ENCODE data around the gene MEG3. TPM values are rescaled to one million over a fixed set of nuclear protein-coding genes. Genes with fewer than 3 reads are reported as not detected.

The MEG3 gene
- total and polyA plus RNA-seq, 2 experiments from 2014 or later, result not detected

DNA sequence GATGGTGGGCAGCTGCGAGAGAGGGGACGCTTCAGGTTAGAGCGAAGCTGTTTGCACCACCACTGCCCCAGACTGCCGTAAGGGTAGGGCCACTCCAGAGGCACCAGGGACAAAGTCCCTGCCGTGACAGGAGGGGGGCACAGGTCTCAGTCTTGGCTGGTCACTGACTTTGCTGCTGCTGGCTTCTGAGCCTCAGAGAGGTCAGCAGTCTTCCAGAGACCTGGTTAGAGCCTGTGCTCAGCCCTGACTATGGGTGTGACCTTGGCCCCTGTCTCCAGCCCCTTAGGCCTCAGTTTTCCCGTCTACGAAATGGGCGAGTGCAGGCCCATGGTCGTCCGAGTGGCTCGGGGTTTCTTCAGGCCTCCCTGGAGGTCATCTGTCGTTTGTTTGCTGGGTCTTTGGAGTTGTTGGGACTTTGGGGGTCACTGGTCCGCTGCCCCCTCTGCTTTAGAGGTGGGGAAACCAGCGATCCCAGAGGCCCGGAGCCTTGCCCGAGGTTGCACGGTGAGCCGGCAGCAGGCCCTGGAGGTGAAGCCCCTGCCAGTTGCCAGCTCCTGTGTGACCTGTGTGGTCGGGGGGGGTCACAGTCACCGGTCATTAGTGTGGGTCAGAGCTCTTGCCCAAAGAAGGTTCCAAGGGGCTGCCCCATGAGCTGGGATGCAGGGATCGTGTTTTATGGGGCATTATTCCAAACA, 15.3 kb downstream of the MEG3 start:
- Mint-ChIP-seq H3K9me3 (no peaks in the 10 kb centered on the region), H3K27me3 (ENCODE audit: insufficient read depth, low read depth, poor library complexity) (peaks cover 18% of the 10 kb centered on the region), H3K36me3 (ENCODE audit: low read depth) (no peaks in the 10 kb centered on the region), H3K4me3 (no peak overlapping the region), H3K4me1 (peaks cover 46% of the 10 kb centered on the region), H3K27ac (no peak overlapping the region)
- H3F3A ChIP-seq (replicated peaks; ENCODE audit: low read depth), result no peaks in the 10 kb centered on the region
- ATAC-seq, result no peak; the same call in 2 of the 3 replicates
- no peaks in the 10 kb centered on the region for H3K79me2 ChIP-seq (replicated peaks; ENCODE audit: insufficient read depth)
- no peaks in the 10 kb centered on the region for H4K20me1 ChIP-seq (replicated peaks; ENCODE audit: insufficient read depth)
- H3K4me1 ChIP-seq (ENCODE audit: insufficient read depth), result peaks cover 19% of the 10 kb centered on the region
- H3K36me3 ChIP-seq (ENCODE audit: insufficient read depth), result no peaks in the 10 kb centered on the region
- DNase-seq (ENCODE audit: low spot score), result no peak
- H3K27ac ChIP-seq (ENCODE audit: low read depth), result no peak overlapping the region
- peak overlapping the region; percentile 91 for H2AFZ ChIP-seq
- H3K9me2 ChIP-seq (ENCODE audit: insufficient read depth), result no peaks in the 10 kb centered on the region
- H3K4me3 ChIP-seq, result no peak overlapping the region
- no peaks in the 10 kb centered on the region for H3K27me3 ChIP-seq (ENCODE audit: insufficient read depth)
- H3K4me2 ChIP-seq, result no peak overlapping the region
- no peak for TF ChIP-seq CREB1 (CRISPR knock-in tag; IDR thresholded peaks at IDR 0.05; ENCODE audit: low read depth)
- no peak for TF ChIP-seq STAT1 (IDR thresholded peaks at IDR 0.05; ENCODE audit: unreplicated experiment)
- no peak for TF ChIP-seq POLR2AphosphoS5 (IDR thresholded peaks at IDR 0.05; ENCODE audit: low read depth)
- TF ChIP-seq EZH2 (IDR thresholded peaks at IDR 0.05; ENCODE audit: low read depth, unreplicated experiment), result no peak
- TF ChIP-seq EZH2phosphoT487 (IDR thresholded peaks at IDR 0.05; ENCODE audit: unreplicated experiment), result no peak
- no peak for TF ChIP-seq NANOG (IDR thresholded peaks at IDR 0.05; ENCODE audit: borderline replicate concordance)

- Histone ChIP-seq H3K4me2 (no peak overlapping the region), H3K27ac (ENCODE audit: low read depth) (no peak overlapping the region), H4K20me1 (replicated peaks; ENCODE audit: insufficient read depth) (no peaks in the 10 kb centered on the region), H3K27me3 (ENCODE audit: insufficient read depth) (no peaks in the 10 kb centered on the region), H3K36me3 (ENCODE audit: insufficient read depth) (no peaks in the 10 kb centered on the region), H3K9me2 (ENCODE audit: insufficient read depth) (no peaks in the 10 kb centered on the region), H2AFZ (peak overlapping the region; percentile 64; the same call in 1 of the 2 replicates), H3K4me3 (no peak overlapping the region), H3K79me2 (replicated peaks; ENCODE audit: insufficient read depth) (no peaks in the 10 kb centered on the region), H3F3A (replicated peaks; ENCODE audit: low read depth) (no peaks in the 10 kb centered on the region), H3K4me1 (ENCODE audit: insufficient read depth) (peaks cover 19% of the 10 kb centered on the region)
- Mint-ChIP-seq H3K36me3 (ENCODE audit: low read depth) (no peaks in the 10 kb centered on the region), H3K4me1 (peaks cover 42% of the 10 kb centered on the region), H3K27me3 (ENCODE audit: insufficient read depth, low read depth, poor library complexity) (peaks cover 18% of the 10 kb centered on the region), H3K4me3 (no peak overlapping the region), H3K27ac (no peak overlapping the region), H3K9me3 (no peaks in the 10 kb centered on the region)
- DNase-seq (ENCODE audit: low spot score) (no peak), ATAC-seq (no peak)
- TF ChIP-seq, protein P1, sequence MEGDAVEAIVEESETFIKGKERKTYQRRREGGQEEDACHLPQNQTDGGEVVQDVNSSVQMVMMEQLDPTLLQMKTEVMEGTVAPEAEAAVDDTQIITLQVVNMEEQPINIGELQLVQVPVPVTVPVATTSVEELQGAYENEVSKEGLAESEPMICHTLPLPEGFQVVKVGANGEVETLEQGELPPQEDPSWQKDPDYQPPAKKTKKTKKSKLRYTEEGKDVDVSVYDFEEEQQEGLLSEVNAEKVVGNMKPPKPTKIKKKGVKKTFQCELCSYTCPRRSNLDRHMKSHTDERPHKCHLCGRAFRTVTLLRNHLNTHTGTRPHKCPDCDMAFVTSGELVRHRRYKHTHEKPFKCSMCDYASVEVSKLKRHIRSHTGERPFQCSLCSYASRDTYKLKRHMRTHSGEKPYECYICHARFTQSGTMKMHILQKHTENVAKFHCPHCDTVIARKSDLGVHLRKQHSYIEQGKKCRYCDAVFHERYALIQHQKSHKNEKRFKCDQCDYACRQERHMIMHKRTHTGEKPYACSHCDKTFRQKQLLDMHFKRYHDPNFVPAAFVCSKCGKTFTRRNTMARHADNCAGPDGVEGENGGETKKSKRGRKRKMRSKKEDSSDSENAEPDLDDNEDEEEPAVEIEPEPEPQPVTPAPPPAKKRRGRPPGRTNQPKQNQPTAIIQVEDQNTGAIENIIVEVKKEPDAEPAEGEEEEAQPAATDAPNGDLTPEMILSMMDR (conservative IDR thresholded peaks at IDR 0.05; ENCODE audit: low read depth in 2 of 2), result no peak
These were observed 16.0 kb downstream of the MEG3 start for GRCh38 chr14:100841761-100842403.

- DNase-seq (ENCODE audit: low spot score), result no peak
- Histone ChIP-seq H3K4me2 (no peak overlapping the region), H3K79me2 (replicated peaks; ENCODE audit: insufficient read depth) (no peaks in the 10 kb centered on the region), H3F3A (replicated peaks; ENCODE audit: low read depth) (no peaks in the 10 kb centered on the region), H3K27me3 (ENCODE audit: insufficient read depth) (no peaks in the 10 kb centered on the region), H2AFZ (0 out of 2 replicates have a peak overlapping the region, but pooled peaks have one; percentile 64), H3K9me2 (ENCODE audit: insufficient read depth) (no peaks in the 10 kb centered on the region), H4K20me1 (replicated peaks; ENCODE audit: insufficient read depth) (no peaks in the 10 kb centered on the region), H3K4me3 (no peak overlapping the region), H3K4me1 (ENCODE audit: insufficient read depth) (peaks cover 19% of the 10 kb centered on the region), H3K27ac (ENCODE audit: low read depth) (no peak overlapping the region), H3K36me3 (ENCODE audit: insufficient read depth) (no peaks in the 10 kb centered on the region)
- H3K27ac Mint-ChIP-seq, result no peak overlapping the region
- H3K9me3 Mint-ChIP-seq, result no peaks in the 10 kb centered on the region
- no peaks in the 10 kb centered on the region for H3K36me3 Mint-ChIP-seq (ENCODE audit: low read depth)
- ATAC-seq, result no peak
- no peak overlapping the region for H3K4me3 Mint-ChIP-seq
- H3K4me1 Mint-ChIP-seq, result peaks cover 41% of the 10 kb centered on the region
- H3K27me3 Mint-ChIP-seq (ENCODE audit: insufficient read depth, low read depth, poor library complexity), result peaks cover 16% of the 10 kb centered on the region
- TF ChIP-seq ZNF331 (CRISPR knock-in tag; IDR thresholded peaks at IDR 0.05; ENCODE audit: low read depth) (no peak), JUNB (IDR thresholded peaks at IDR 0.05; ENCODE audit: unreplicated experiment) (no peak), EZH2phosphoT487 (IDR thresholded peaks at IDR 0.05; ENCODE audit: unreplicated experiment) (no peak), EZH2 (IDR thresholded peaks at IDR 0.05; ENCODE audit: low read depth, unreplicated experiment) (no peak), ZNF114 (CRISPR knock-in tag; IDR thresholded peaks at IDR 0.05) (no peak), STAT1 (IDR thresholded peaks at IDR 0.05; ENCODE audit: unreplicated experiment) (no peak), POLR2AphosphoS5 (IDR thresholded peaks at IDR 0.05; ENCODE audit: low read depth) (no peak), CREB1 (CRISPR knock-in tag; IDR thresholded peaks at IDR 0.05; ENCODE audit: low read depth) (no peak), NANOG (IDR thresholded peaks at IDR 0.05; ENCODE audit: borderline replicate concordance) (no peak)
- TF ChIP-seq, protein P2, sequence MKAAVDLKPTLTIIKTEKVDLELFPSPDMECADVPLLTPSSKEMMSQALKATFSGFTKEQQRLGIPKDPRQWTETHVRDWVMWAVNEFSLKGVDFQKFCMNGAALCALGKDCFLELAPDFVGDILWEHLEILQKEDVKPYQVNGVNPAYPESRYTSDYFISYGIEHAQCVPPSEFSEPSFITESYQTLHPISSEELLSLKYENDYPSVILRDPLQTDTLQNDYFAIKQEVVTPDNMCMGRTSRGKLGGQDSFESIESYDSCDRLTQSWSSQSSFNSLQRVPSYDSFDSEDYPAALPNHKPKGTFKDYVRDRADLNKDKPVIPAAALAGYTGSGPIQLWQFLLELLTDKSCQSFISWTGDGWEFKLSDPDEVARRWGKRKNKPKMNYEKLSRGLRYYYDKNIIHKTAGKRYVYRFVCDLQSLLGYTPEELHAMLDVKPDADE (IDR thresholded peaks at IDR 0.05), result no peak
- TF ChIP-seq, protein P1 (conservative IDR thresholded peaks at IDR 0.05; ENCODE audit: low read depth in 2 of 2), result no peak
These were observed 16.9 kb downstream of the MEG3 start for GRCh38 chr14:100842799-100843198.

Data from GM23338 (cell line).